ENCODE measurements around the gene ZNF735. TPM values are rescaled to one million over a fixed set of nuclear protein-coding genes. Genes with fewer than 3 reads are reported as not detected.
"Not testable (repeated sequence)": the region's sequence is repeated elsewhere in the genome, so short reads cannot be mapped to it uniquely, and the experiment has no call there.

The ZNF735 gene
- not detected for polyA plus RNA-seq

GRCh38 chr7:64206903-64207302, at the start of gene ZNF735:
TSS of gene ZNF735 (plus strand) at chr7:64207203. CDS start at chr7:64207203, 0 bp downstream.
- 79 to 90% (median 85%) methylated on average over 13 of the region's 13 CpGs for WGBS, 3 donors
- H3K27ac ChIP-seq (ENCODE audit: low read depth, low read length), result no peak within 1 kb of the TSS

GRCh38 chr7:64170974-64171373, 36.0 kb upstream of the ZNF735 start:
- 72 to 82% (median 81%) methylated on average over 2 of the region's 2 CpGs for WGBS, 3 donors

GRCh38 chr7:64174328-64174727, 32.7 kb upstream of the ZNF735 start:
- no peak overlapping the region for H3K27ac ChIP-seq (ENCODE audit: low read depth, low read length)
- 56 to 76% (median 75%) methylated on average over 5 of the region's 5 CpGs for WGBS, 3 donors

More at GRCh38 chr7:64170974-64171373, 36.0 kb upstream of the ZNF735 start:
- H3K27ac ChIP-seq (ENCODE audit: low read depth, low read length), result not testable (repeated sequence)

GRCh38 chr7:64174941-64175340, 32.1 kb upstream of the ZNF735 start:
- H3K27ac ChIP-seq (ENCODE audit: low read depth, low read length), result no peak overlapping the region
- 15 to 19% (median 16%) methylated on average over 7 of the region's 7 CpGs for WGBS, 3 donors

GRCh38 chr7:64180989-64181388, 26.0 kb upstream of the ZNF735 start:
- WGBS, 3 donors, result 38 to 41% (median 39%) methylated on average over 4 of the region's 4 CpGs

GRCh38 chr7:64181586-64181985, 25.4 kb upstream of the ZNF735 start:
- H3K27ac ChIP-seq (ENCODE audit: low read depth, low read length), result no peak overlapping the region
- WGBS, 3 donors, result 27 to 38% (median 33%) methylated on average over 46 of the region's 46 CpGs

More at GRCh38 chr7:64180989-64181388, 26.0 kb upstream of the ZNF735 start:
- no peak overlapping the region for H3K27ac ChIP-seq (ENCODE audit: low read depth, low read length)

GRCh38 chr7:64182036-64182790, 24.8 kb upstream of the ZNF735 start:
- H3K27ac ChIP-seq (ENCODE audit: low read depth, low read length), result no peak overlapping the region
- WGBS, 3 donors, result 25 to 37% (median 30%) methylated on average over 55 to 66 of the region's 66 CpGs

GRCh38 chr7:64183126-64183742, 23.8 kb upstream of the ZNF735 start:
- 16 to 24% (median 16%) methylated on average over 30 to 31 of the region's 31 CpGs for WGBS, 3 donors
- no peak overlapping the region for H3K27ac ChIP-seq (ENCODE audit: low read depth, low read length)

DNA sequence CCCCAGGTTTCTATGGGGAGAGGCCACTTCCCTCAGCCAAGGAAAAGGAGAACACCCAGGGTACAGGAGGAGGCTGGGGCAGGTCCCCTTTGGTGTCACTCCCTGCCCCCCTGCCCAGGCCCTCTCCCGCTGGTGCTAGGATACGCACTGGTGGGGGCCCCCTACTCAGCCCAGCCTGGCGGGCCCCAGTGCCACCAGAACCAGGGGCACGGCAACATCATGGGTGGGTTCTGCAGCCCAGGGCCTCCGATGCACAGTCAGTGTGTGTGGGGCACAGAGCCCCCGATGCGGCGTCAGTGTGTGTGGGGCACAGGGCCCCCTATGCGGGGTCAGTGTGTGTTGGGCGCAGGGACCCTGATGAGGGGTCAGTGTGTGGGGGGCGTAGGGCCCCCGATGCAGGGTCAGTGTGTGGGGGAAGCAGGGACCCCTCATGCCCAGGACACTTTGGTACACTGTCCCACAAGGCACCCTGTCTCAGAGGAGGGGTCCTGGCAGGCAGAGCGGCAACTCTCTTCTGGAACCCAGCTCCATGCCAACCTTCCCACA, 23.1 kb upstream of the ZNF735 start:
- WGBS, 3 donors, result 91 to 96% (median 94%) methylated on average over 13 of the region's 13 CpGs
- H3K27ac ChIP-seq (ENCODE audit: low read depth, low read length), result no peak overlapping the region

- no peak overlapping the region for H3K27ac ChIP-seq (ENCODE audit: low read depth, low read length)
- WGBS, 3 donors, result 84 to 94% (median 87%) methylated on average over 12 of the region's 12 CpGs
These were observed 22.6 kb upstream of the ZNF735 start for GRCh38 chr7:64184376-64184775.

- WGBS, 3 donors, result 47 to 69% (median 62%) methylated on average over 3 of the region's 3 CpGs
- no peak overlapping the region for H3K27ac ChIP-seq (ENCODE audit: low read depth, low read length)
These were observed 19.6 kb upstream of the ZNF735 start for GRCh38 chr7:64187408-64187807.

- H3K27ac ChIP-seq (ENCODE audit: low read depth, low read length), result no peak overlapping the region
- 93 to 94% (median 93%) methylated on average over 24 of the region's 24 CpGs for WGBS, 3 donors
These were observed 14.8 kb upstream of the ZNF735 start for GRCh38 chr7:64192148-64192704.

DNA sequence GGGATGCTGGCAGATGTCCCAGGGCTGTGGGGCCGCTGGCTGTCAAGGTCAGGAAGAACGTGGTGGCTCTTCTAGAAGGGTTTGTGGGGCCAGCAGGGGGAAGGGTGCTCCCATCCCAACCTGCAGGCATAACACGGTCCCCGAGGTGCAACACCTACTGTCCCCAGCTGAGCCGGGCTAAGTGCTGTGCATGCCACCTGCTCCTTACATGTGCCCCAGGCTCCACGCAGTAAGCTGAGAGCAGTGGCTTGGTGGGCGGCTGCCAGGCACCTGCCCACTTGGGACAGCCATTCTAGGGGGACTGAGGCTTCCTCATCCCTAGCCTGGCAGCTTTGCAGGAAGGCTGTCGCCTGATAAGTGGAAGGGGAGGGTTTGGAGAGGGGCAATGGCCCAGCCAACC, 14.2 kb upstream of the ZNF735 start:
- no peak overlapping the region for H3K27ac ChIP-seq (ENCODE audit: low read depth, low read length)
- WGBS, 3 donors, result 68 to 83% (median 80%) methylated on average over 8 of the region's 8 CpGs

- 62 to 82% (median 80%) methylated on average over 5 of the region's 5 CpGs for whole genome bisulfite sequencing, 3 donors
- H3K27ac ChIP-seq (ENCODE audit: low read depth, low read length), result not testable (repeated sequence)
These were observed 12.8 kb downstream of the ZNF735 start for GRCh38 chr7:64219710-64220298.

DNA sequence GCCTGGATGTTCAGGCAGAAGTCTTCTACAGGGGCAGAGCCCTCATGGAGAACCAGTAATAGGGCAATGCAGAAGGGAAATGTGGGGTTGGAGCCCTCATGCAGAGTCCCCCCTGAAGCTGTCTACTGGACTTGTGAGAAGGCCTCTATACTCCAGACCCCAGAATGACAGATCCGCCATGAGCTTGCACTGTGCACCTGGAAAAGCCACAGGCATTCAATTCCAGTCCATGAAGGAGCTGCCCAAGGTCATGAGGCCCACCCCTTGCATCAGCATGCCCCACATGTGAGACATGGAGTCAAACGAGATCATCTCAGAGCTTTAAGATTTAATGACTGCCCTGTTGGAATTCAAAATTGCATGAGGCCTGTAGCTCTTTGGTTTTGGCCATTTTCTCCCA, 16.4 kb downstream of the ZNF735 start:
- H3K27ac ChIP-seq (ENCODE audit: low read depth, low read length), result no peak overlapping the region
- WGBS, 3 donors, result 15 to 57% (median 31%) methylated on average over 2 of the region's 2 CpGs

DNA sequence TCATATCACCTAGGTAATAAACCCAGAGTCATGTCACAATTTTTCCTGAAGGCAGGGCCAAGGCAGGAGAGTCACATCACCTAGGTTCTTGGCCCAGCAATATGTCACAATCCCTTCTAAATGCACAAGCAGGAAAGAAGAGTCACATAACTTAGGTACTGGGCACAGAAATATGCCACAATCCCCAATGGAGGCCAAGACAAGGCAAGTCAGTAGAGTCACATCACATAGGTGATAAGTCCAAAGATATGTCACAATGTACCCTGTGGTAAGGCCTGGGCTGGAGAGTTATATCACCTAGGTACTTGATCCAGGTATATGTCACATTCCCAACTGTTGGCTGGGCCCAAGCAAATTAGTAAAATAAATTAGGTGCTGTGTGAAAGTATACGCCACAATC, 21.2 kb downstream of the ZNF735 start, which contains the start of gene ZNF679:
TSS of gene ZNF679 (plus strand) at position 301 of the 400 bp plus-strand sequence. CDS start 20,644 bp downstream, outside the sequence.
- 87 to 93% (median 87%) methylated on average over 1 of the region's 1 CpG for WGBS, 3 donors
- not testable (repeated sequence) for H3K27ac ChIP-seq (ENCODE audit: low read depth, low read length)

DNA sequence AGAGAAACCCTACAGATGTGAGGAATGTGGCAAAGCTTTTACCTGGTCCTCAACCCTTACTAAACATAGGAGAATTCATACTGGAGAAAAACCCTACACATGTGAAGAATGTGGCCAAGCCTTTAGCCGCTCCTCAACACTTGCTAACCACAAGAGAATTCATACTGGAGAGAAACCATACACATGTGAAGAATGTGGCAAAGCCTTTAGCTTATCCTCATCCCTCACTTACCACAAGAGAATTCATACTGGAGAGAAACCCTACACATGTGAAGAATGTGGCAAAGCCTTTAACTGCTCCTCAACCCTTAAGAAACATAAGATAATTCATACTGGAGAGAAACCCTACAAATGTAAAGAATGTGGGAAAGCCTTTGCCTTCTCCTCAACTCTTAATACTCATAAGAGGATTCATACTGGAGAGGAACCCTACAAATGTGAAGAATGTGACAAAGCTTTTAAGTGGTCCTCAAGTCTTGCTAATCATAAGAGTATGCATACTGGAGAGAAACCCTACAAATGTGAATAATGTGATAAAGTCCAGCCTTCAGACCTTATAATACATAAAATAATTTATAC, 59.4 kb downstream of the ZNF735 start:
- 74 to 87% (median 75%) methylated on average over 1 of the region's 1 CpG for WGBS, 3 donors
- H3K27ac ChIP-seq (ENCODE audit: low read depth, low read length), result no peak overlapping the region
